HG03025 (cell line): ENCODE results near the gene STARD5.
"Not testable (repeated sequence)": the region's sequence is repeated elsewhere in the genome, so short reads cannot be mapped to it uniquely, and the experiment has no call there.

ENCODE experiments used
- ATAC-seq: cut with Tn5 transposase; IDR thresholded peaks from one replicate; pipeline ENCODE4 v1.9.1; 2021; ENCODE audit warnings: mild to moderate bottlenecking, moderate library complexity; ENCODE audit not compliant: unreplicated experiment, low FRiP score

STARD5 gene

GRCh38 chr15:81338170-81339007, 14.4 kb upstream of the STARD5 start:
- no peak for ATAC-seq

GRCh38 chr15:81337713-81338157, 13.8 kb upstream of the STARD5 start:
- no peak for ATAC-seq

DNA sequence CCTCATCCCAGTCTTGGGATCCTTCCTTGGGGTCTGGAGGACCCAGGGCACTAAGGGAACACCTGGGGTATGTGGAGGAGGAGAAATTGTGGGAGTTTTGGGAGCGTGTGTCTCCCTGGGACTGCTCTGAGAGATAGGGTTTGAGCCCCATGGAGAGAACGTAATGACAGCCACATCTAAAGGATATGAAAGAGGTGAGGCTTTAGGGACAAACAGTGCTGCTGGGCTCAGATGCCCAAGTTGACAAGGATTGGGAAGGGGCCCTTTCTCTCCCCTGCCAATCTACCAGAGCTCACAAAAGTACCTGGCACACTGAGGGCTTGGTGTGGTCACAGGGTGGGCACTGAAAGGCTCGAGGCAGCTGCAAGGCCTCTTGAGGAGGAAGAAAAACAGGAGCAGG, 13.3 kb upstream of the STARD5 start:
- no peak for ATAC-seq

- no peak for ATAC-seq
These were observed 12.6 kb upstream of the STARD5 start for GRCh38 chr15:81336568-81336967.

DNA sequence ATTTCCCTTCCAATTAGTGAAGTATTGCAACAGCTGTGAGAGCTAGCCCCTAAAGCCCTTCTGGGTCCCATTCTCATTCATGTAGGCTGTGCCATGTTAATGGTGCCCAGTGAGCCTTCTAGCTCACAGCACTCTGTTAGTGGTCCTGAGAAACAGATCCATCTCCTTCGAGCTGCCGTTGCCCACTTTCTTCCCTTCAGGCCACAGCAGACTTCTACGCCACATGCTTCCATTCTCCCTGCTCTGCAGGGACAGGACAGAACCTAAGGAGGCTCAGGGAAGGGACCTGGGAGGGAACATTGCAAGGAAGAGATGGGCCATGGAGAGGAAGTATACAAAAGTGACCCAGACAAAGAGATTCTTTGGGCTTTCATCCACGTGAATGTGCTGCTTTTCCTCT, 11.7 kb upstream of the STARD5 start:
- no peak for ATAC-seq

DNA sequence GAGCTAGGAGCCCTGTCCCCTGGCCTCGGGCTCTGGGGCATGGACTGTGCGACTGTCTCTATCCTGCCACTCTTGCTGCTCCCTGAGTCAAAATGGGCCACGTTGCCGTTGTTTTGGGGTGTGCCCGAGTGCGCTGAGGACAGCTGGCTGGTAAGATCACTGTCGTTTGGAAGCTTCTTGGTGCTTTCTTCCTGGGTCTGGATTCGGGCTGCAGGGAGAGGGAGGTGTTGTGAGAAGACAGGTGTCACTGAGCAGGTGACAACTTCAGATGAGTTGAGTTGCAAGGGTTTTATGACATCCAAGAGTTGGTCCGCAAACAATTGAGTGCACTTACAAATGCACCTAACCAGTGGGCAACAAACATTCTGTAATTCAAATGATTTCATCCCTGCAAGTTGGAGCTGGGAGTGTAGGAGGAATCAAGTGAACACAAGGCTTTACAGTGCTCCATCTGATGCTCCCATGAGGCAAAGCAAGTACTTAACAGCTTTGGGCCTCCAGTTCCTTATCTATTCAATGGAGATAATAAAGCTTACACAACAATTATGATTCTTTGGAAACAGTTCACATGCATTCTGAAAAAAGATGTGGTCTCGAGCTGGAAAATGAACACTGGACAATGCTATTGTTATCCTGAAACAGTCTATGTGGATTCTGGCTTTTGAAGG, 11.0 kb upstream of the STARD5 start:
- ATAC-seq, result no peak

- no peak for ATAC-seq
These were observed 9.4 kb upstream of the STARD5 start for GRCh38 chr15:81333363-81333762.

DNA sequence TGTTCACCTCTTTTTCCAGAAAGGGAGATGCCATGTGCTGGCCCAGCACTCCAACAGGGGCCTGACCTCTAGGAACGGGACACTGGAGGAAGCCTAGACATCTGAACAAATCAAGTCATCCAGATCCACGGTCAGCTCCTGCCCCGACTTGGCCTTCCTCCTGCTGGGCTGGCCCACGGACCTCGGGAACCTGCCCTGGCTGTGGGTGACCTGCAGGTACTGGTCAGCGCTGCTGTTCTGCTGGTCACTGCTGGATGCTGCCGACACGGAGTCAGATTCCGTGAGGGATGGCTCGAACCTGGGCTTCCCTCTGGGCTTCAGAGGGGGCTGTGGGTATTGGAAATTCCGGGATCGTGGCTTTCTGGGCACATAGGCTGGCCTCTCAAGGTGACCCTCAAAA, 8.4 kb upstream of the STARD5 start:
- no peak for ATAC-seq

DNA sequence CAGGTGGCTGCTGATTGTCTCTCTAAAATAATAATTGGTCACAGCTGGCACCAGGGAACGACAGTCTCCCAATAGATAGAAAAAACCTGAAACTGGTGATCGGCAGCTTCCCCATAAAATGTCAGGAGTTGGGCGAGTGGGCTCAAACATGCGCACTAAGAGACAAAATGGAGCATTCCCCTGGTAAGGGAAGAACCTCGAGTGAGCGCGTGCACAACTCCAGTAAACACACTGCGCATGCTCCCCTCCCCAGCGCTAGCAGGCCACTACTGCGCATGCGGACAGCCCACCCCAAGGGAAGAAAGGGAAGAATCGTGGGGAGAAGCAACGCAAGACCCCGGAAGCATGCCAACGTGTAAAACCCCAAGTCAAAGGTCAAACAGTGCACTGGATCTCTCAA, 7.7 kb upstream of the STARD5 start:
- ATAC-seq, result no peak

- ATAC-seq, result not testable (repeated sequence)
These were observed 7.2 kb upstream of the STARD5 start for GRCh38 chr15:81331141-81331540.

GRCh38 chr15:81330366-81331090, 6.6 kb upstream of the STARD5 start:
- no peak for ATAC-seq

GRCh38 chr15:81329446-81329845, 5.5 kb upstream of the STARD5 start:
- ATAC-seq, result no peak

GRCh38 chr15:81327516-81327915, 3.6 kb upstream of the STARD5 start:
- ATAC-seq, result no peak

GRCh38 chr15:81326466-81327212, 2.7 kb upstream of the STARD5 start:
- ATAC-seq, result no peak

DNA sequence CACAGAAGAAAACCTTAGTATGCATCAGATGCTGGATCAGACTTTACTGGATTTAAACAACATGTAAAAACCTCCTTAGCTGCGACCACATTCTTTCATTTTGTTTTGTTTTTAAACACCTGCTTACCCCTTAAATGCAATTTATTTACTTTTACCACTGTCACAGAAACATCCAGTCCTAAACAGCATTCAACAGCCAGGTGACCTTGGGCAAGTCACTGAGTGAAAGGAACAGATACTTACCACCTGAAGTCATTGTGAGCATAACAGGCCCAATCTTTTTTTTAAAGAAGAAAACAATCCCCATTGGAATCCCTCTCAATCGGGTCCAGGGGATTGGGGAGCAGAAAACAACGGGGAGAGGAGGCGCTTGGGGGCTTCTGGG, 390 bp downstream of the STARD5 start:
- peak; percentile 13 for ATAC-seq

DNA sequence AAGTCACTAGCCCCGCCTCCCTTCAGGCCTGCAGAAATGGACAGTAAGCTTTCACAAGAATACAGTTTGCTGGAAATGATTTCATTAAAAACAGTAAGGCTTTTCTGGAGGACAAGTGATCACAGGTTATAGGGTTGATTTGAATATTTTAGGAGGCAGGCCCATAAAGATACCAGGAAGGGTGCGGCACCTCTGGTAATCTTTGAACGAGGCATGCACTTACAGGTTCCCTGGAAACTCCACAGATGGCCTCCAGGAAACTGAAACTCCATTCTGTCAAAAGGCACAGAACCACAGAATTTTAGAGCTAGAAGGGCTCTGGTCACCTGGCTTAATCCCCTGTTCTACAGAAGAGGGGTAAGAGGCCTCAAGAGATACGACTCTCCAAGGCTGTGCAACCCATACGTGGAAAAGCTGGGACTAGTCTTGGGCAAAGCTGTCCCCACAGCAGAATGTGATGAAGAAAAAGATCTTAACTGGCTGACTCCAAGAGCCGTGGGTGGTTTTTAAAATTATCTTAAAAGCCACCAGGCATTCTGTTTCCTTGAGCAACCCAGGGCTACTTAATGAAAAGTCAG, 1.2 kb downstream of the STARD5 start:
- no peak for ATAC-seq

DNA sequence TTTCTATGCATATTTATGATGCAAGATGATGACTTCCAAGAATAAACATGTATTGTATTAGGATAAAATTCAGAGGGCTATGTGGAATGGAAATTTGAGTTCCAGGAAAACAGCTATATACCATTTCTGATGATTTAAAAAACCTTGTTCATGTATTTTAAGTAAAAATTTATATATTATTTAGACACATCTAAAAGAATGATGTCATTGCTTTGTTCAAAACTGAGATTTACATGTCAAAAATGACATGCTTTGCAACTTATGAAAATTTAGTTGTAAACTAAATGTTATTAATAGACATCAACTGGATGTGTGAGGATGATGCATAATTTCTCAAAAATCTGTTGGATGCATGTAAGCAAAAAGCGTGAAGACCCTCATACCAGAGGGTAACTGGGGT, 2.3 kb downstream of the STARD5 start:
- no peak for ATAC-seq

DNA sequence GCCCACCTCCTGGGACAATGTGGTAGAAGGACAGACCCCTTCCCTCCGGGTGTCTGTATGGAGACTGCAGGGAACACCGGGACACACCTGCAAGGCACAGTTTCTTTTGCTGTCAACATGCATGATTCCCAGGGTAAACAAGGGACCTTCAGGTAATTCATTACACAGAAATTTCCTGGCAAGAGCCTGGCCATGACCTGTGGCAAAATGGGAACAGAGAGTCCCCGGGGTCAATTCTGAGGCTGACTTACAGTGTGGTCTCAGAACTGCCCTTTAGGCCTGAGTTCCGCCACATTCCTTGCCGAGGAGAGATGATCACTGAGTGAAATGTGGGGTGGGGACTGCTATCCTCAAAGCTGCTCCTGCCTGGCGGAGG, 6.3 kb downstream of the STARD5 start:
- ATAC-seq, result no peak

- no peak for ATAC-seq
These were observed 7.7 kb downstream of the STARD5 start for GRCh38 chr15:81316267-81316666.

DNA sequence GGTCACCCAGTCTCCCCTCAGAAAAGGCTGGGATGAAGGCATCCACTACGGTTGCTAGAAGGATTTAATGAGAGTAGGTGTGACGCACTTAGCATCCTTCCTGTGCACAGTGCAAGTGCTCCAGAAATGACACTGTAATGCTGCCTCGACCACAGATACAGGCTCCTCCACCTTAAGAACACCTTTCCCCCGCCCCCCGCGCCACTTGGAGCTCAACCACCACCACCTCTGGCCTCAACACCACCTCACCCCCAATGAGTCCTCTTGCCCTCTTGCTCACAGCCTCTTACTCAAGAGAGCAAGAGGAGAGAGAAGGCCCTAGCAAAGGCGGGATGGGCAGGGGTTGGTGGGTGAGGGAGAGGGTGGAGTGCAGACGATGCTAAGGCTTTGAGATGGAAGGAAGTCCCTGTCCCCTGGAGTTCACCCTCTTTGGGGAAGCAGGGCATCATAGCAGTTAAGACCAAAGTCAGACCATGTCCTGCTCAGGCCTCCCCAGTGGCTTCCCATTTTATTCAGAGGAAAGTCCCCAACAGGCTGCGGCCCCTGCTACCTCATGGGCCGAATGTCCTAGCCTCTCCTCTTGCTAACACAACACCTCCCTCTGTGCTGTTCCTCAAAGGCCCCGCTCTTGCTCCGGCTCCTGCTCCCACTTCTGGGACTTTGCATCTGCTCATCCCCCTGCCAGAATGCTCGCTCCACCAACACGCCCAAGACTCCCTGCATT, 8.3 kb downstream of the STARD5 start:
- ATAC-seq, result no peak
